GM12892 (cell line): Measurements from ENCODE around the gene TRPC1.

Source experiments
- POLR2A ChIP-seq: IDR thresholded peaks from 2 replicates; pipeline ENCODE4 v1.6.1; 2011; ENCODE audit warnings: low read depth, low read length, control low read depth
- POLR2AphosphoS5 ChIP-seq: IDR thresholded peaks from 2 replicates; pipeline ENCODE4 v1.6.1; 2011; ENCODE audit warnings: low read depth, low read length, control low read depth
- TAF1 ChIP-seq: IDR thresholded peaks from 2 replicates; pipeline ENCODE4 v1.6.1; 2011; ENCODE audit warnings: low read depth, mild to moderate bottlenecking, control low read depth, low read length, borderline replicate concordance

DNA sequence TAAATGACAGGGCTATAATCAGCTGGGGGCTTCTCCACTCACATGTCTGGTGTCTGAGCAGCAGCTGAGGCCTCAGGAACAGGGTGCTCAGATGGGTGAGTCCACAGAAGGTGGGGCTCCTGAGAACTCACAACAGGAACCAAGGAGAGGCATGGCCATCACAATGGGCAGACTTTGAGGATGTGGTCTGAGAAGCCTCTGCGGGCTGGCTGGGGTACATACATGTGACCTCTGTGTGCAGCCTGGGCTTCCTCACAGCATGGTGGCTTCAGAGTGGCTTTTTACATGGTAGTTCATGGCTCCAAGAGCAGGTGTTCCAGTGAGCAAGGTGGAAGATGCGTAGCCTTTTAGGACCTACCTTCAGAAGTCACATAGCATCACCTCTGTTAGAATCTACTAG lies 58.8 kb downstream of the TRPC1 start:
- TF ChIP-seq POLR2A (no peak), POLR2AphosphoS5 (no peak), TAF1 (no peak)
